Smooth muscle cell (in vitro differentiated cells): ENCODE measurements around the gene RMC1. TPM values are rescaled to one million over a fixed set of nuclear protein-coding genes. Genes with fewer than 3 reads are reported as not detected.

Source experiments
- DNase-seq: peaks from one replicate; lab custom pipeline; 2025; ENCODE audit not compliant: unreplicated experiment; lab: John Stamatoyannopoulos, UW
- H2AFZ ChIP-seq: fragments of 200-600 bp; sonication (generic); 2 replicates; pipeline ENCODE4 v1.6.0; 2016; ENCODE audit warnings: antibody characterized with exemption, low read depth, mild to moderate bottlenecking
- H3F3A ChIP-seq: fragments of 200-600 bp; sonication (generic); 2 replicates; pipeline ENCODE4 v1.6.0; 2017; ENCODE audit warnings: antibody characterized with exemption, low read depth
- H3K27ac ChIP-seq: fragments of 200-600 bp; sonication (generic); 2 replicates; pipeline ENCODE4 v1.5.1; 2016; ENCODE audit warnings: low read depth, mild to moderate bottlenecking
- H3K27me3 ChIP-seq: fragments of 200-600 bp; sonication (generic); 2 replicates; pipeline ENCODE4 v1.6.1; 2016; ENCODE audit warnings: low read depth, mild to moderate bottlenecking
- H3K36me3 ChIP-seq: fragments of 200-600 bp; sonication (generic); 2 replicates; pipeline ENCODE4 v1.5.1; 2016; ENCODE audit warnings: low read depth
- H3K4me1 ChIP-seq: fragments of 200-600 bp; sonication (generic); 2 replicates; pipeline ENCODE4 v1.5.1; 2016; ENCODE audit warnings: low read depth
- H3K4me2 ChIP-seq: fragments of 200-600 bp; sonication (generic); 2 replicates; pipeline ENCODE4 v1.6.0; 2016; ENCODE audit warnings: mild to moderate bottlenecking
- H3K4me3 ChIP-seq: fragments of 200-600 bp; sonication (generic); 2 replicates; pipeline ENCODE4 v1.5.1; 2016; ENCODE audit warnings: mild to moderate bottlenecking
- H3K79me2 ChIP-seq: fragments of 200-600 bp; sonication (generic); 2 replicates; pipeline ENCODE4 v1.6.0; 2016; ENCODE audit warnings: low read depth, mild to moderate bottlenecking
- H3K9ac ChIP-seq: fragments of 200-600 bp; sonication (generic); 2 replicates; pipeline ENCODE4 v1.6.0; 2016; ENCODE audit warnings: low read depth
- H3K9me3 ChIP-seq: fragments of 200-600 bp; sonication (generic); replicated peaks from 2 replicates; pipeline ENCODE4 v1.5.1; 2016; ENCODE audit warnings: low read depth
- H4K20me1 ChIP-seq: fragments of 200-600 bp; sonication (generic); 2 replicates; pipeline ENCODE4 v1.6.0; 2016; ENCODE audit warnings: low read depth
- CTCF ChIP-seq: fragments of 200-600 bp; sonication (generic); IDR thresholded peaks from 2 replicates; pipeline ENCODE4 v1.5.1; 2017; ENCODE audit warnings: borderline replicate concordance, mild to moderate bottlenecking, antibody characterized with exemption; ENCODE audit not compliant: insufficient read depth, poor library complexity, severe bottlenecking
- WGBS: methylation state at CpG from one replicate; pipeline ENCODE4 v1.1.7; 2016; ENCODE audit warnings: low lambda C conversion rate; 5-methylcytosine and 5-hydroxymethylcytosine counted together
- polyA plus RNA-seq: library from polyadenylated mRNA; unstranded; fragments of >200 nt; fragmentation: Nextera tagmentation; extraction: Ambion mirVana; gene quantifications from 2 replicates; pipeline ENCODE4 v1.2.1, GENCODE V29; 2016
- total RNA-seq: library from RNA; depleted of rRNA; stranded (reverse); fragments of >200 nt; gene quantifications from 2 replicates; pipeline ENCODE4 v1.2.3, GENCODE V29; 2014

RMC1 gene
- total and polyA plus RNA-seq, 2 experiments from 2014 or later: 20.6 to 20.7 TPM

DNA sequence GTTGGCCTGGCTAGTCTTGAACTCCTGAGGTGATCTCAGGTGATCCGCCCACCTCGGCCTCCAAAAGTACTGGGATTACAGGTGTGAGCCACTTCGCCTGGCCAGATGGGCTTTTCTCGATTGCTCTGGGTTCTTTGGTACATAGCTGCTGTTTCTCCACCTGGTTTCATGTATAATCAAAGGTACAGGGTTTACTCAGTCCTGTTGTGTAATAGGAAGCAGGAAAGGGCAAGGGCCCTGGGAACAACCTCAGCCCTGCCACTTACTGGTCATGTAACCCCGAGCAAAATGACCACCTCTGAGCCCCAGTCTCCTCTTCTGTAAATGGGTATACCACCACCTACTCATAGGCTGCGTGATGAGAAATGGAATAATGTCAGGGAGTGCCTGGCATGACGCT is 34.0 kb downstream of the RMC1 start:
- no peaks in the 10 kb centered on the region for H3K79me2 ChIP-seq
- no peaks in the 10 kb centered on the region for H3K27me3 ChIP-seq
- no peak overlapping the region for H3K27ac ChIP-seq
- no peaks in the 10 kb centered on the region for H3K9me3 ChIP-seq
- peaks cover 52% of the 10 kb centered on the region for H4K20me1 ChIP-seq
- peaks cover 16% of the 10 kb centered on the region for H3F3A ChIP-seq
- WGBS: 98% methylated on average over 7 of the region's 7 CpGs
- H3K36me3 ChIP-seq: no peaks in the 10 kb centered on the region
- no peak for DNase-seq
- no peak overlapping the region for H2AFZ ChIP-seq
- H3K9ac ChIP-seq: no peak overlapping the region
- H3K4me2 ChIP-seq: no peak overlapping the region
- no peak overlapping the region for H3K4me3 ChIP-seq
- H3K4me1 ChIP-seq: peaks cover 8% of the 10 kb centered on the region
- TF ChIP-seq CTCF: no peak

GRCh38 chr18:23538001-23538400 is 34.7 kb downstream of the RMC1 start:
- no peak for TF ChIP-seq CTCF
- Histone ChIP-seq H3K27ac (peak overlapping the region; percentile 85), H3K9me3 (no peaks in the 10 kb centered on the region), H3K36me3 (no peaks in the 10 kb centered on the region), H3K4me2 (peak overlapping the region; percentile 75), H2AFZ (no peak overlapping the region), H3K79me2 (no peaks in the 10 kb centered on the region), H3K27me3 (no peaks in the 10 kb centered on the region), H3K4me1 (peaks cover 8% of the 10 kb centered on the region), H3K4me3 (no peak overlapping the region), H3F3A (peaks cover 16% of the 10 kb centered on the region), H3K9ac (no peak overlapping the region), H4K20me1 (peaks cover 59% of the 10 kb centered on the region)
- DNase-seq: no peak
- WGBS: 55% methylated on average over 9 of the region's 9 CpGs

DNA sequence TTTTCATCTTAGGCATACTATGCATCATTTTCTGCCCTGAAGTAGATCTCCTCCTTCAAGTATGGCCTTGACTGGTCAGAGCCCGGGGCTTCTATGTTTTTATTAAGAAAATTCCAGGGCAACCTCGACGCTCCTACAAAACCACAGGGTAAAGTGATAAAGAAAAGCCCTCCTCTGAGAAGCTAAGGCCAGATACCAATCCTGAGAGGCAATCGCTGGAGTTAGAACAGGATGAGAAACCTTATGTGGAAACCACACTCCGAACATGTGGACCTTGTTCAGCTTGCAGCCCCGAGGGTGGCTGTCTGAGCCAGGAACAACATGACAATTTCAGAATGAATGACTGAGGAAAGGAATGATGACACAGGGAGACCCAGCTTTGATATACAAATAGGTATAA is 35.6 kb downstream of the RMC1 start:
- Histone ChIP-seq H3K9me3 (no peaks in the 10 kb centered on the region), H3F3A (peaks cover 16% of the 10 kb centered on the region), H3K9ac (no peak overlapping the region), H3K4me1 (peaks cover 8% of the 10 kb centered on the region), H3K27me3 (no peaks in the 10 kb centered on the region), H3K79me2 (no peaks in the 10 kb centered on the region), H4K20me1 (peaks cover 60% of the 10 kb centered on the region), H3K36me3 (no peaks in the 10 kb centered on the region), H3K4me3 (no peak overlapping the region), H3K27ac (peak overlapping the region; percentile 85), H3K4me2 (peak overlapping the region; percentile 75), H2AFZ (no peak overlapping the region)
- DNase-seq: no peak
- TF ChIP-seq CTCF: no peak
- 13% methylated on average over 6 of the region's 6 CpGs for WGBS

- no peaks in the 10 kb centered on the region for H3K79me2 ChIP-seq
- H3K27ac ChIP-seq: peak overlapping the region; percentile 85
- no peak overlapping the region for H3K4me3 ChIP-seq
- no peaks in the 10 kb centered on the region for H3K27me3 ChIP-seq
- 91% methylated on average over 9 of the region's 9 CpGs for WGBS
- no peak overlapping the region for H3K9ac ChIP-seq
- peaks cover 8% of the 10 kb centered on the region for H3K4me1 ChIP-seq
- no peaks in the 10 kb centered on the region for H3K36me3 ChIP-seq
- no peak for DNase-seq
- H3K9me3 ChIP-seq: no peaks in the 10 kb centered on the region
- peaks cover 60% of the 10 kb centered on the region for H4K20me1 ChIP-seq
- H3K4me2 ChIP-seq: peak overlapping the region; percentile 75
- TF ChIP-seq CTCF: no peak
- H2AFZ ChIP-seq: no peak overlapping the region
- peaks cover 16% of the 10 kb centered on the region for H3F3A ChIP-seq
These were observed 36.0 kb downstream of the RMC1 start for GRCh38 chr18:23539296-23539695.
